Endothelial cell of umbilical vein (primary cell): Measurements from ENCODE around the gene LRRC46. TPM values are rescaled to one million over a fixed set of nuclear protein-coding genes. Genes with fewer than 3 reads are reported as not detected.

Experiments
- BruUV-seq: library from RNA; stranded (reverse); fragments of 400-500 nt; replicated peaks from 2 replicates; lab custom pipeline; 2021; lab: Mats Ljungman, UMichigan
- CTCF ChIA-PET: fragments of 300-600, 350-600 bp; sonication (Branson Sonifier 250); formaldehyde crosslinking; loops from one replicate; lab custom pipeline; 2021; ENCODE audit warnings: antibody characterized with exemption, inconsistent platforms; lab: Charles Lee
- POLR2A ChIA-PET: fragments of 300-600, 350-600 bp; sonication (Branson Sonifier 250); formaldehyde crosslinking; loops from one replicate; lab custom pipeline; 2021; ENCODE audit warnings: antibody characterized with exemption, inconsistent platforms; lab: Charles Lee
- DNase-seq: peaks from one replicate; pipeline ENCODE4 v3.0.0-alpha.2; 2011; ENCODE audit warnings: low read depth, low spot score
- FAIRE-seq: peaks from 2 replicates; lab custom pipeline; 2011; peaks lifted over from hg19 to GRCh38; lab: Jason Lieb, UNC
- H2AFZ ChIP-seq: 2 replicates; pipeline ENCODE4 v1.6.0; 2012; ENCODE audit warnings: low read depth, low read length, control low read depth, inconsistent platforms
- H3K27ac ChIP-seq: 2 replicates; pipeline ENCODE4 v1.5.1; 2011; ENCODE audit warnings: low read depth, mild to moderate bottlenecking, control low read depth, low read length, moderate library complexity; ENCODE audit not compliant: insufficient read depth
- H3K27me3 ChIP-seq, 2 experiments: 2 replicates each; pipeline versions ENCODE4 v1.6.0 to v1.6.1; 2011; ENCODE audit warnings: low read length in 2 of 2, mixed read lengths in 1 of 2; ENCODE audit not compliant: control insufficient read depth in 2 of 2, insufficient read depth in 2 of 2
- H3K36me3 ChIP-seq, 2 experiments: 2 replicates in 1 of 2; 3 replicates in 1 of 2; pipeline ENCODE4 v1.5.1; 2011; ENCODE audit warnings: low read length in 2 of 2, mild to moderate bottlenecking in 1 of 2, moderate library complexity in 1 of 2; ENCODE audit not compliant: control insufficient read depth in 2 of 2, insufficient read depth in 2 of 2; ENCODE audit errors: extremely low read depth in 1 of 2
- H3K4me1 ChIP-seq: 3 replicates; pipeline ENCODE4 v1.5.1; 2011; ENCODE audit warnings: mild to moderate bottlenecking, low read length; ENCODE audit not compliant: control insufficient read depth, insufficient read depth; ENCODE audit errors: extremely low read depth
- H3K4me2 ChIP-seq: 2 replicates; pipeline ENCODE4 v1.6.1; 2011; ENCODE audit warnings: low read length, control low read depth, mixed read lengths; ENCODE audit not compliant: insufficient read depth
- H3K4me3 ChIP-seq, 3 experiments: fragments of 200-600 bp in 1 of 3; sonication (generic), shearing (Covaris generic) in 1 of 3; replicated peaks in 1 of 3; 2 replicates each; pipeline ENCODE4 v1.5.1; 2011 to 2016; ENCODE audit warnings: control low read depth in 3 of 3, low read length in 3 of 3, mild to moderate bottlenecking in 2 of 3, inconsistent platforms in 1 of 3, low read depth in 1 of 3, moderate library complexity in 1 of 3; ENCODE audit not compliant: insufficient read depth in 1 of 3
- H3K79me2 ChIP-seq: 2 replicates; pipeline ENCODE4 v1.6.0; 2012; ENCODE audit warnings: low read length, inconsistent platforms; ENCODE audit not compliant: control insufficient read depth, insufficient read depth
- H3K9ac ChIP-seq: replicated peaks from 2 replicates; pipeline ENCODE3; 2011; ENCODE audit warnings: low read length, control low read depth; ENCODE audit not compliant: insufficient read depth; ENCODE audit errors: extremely low read depth
- H3K9me1 ChIP-seq: replicated peaks from 3 replicates; pipeline ENCODE4 v1.6.0; 2011; ENCODE audit warnings: mild to moderate bottlenecking, low read length; ENCODE audit not compliant: control insufficient read depth, insufficient read depth; ENCODE audit errors: extremely low read depth
- H3K9me3 ChIP-seq: replicated peaks from 2 replicates; pipeline ENCODE4 v1.5.1; 2012; ENCODE audit warnings: low read length, inconsistent platforms; ENCODE audit not compliant: control insufficient read depth, insufficient read depth
- H4K20me1 ChIP-seq: replicated peaks from 2 replicates; pipeline ENCODE3; 2011; ENCODE audit warnings: mild to moderate bottlenecking, low read length; ENCODE audit not compliant: control insufficient read depth, insufficient read depth; ENCODE audit errors: extremely low read depth
- CTCF ChIP-seq, 2 donors: IDR thresholded peaks; 1 replicate in 1 of 2; 2 replicates in 1 of 2; pipeline ENCODE4 v1.5.1; 2011; ENCODE audit warnings: low read length in 2 of 2, mild to moderate bottlenecking in 2 of 2, moderate library complexity in 2 of 2, control low read depth in 1 of 2, inconsistent platforms in 1 of 2, low read depth in 1 of 2; ENCODE audit not compliant: insufficient read depth in 1 of 2; ENCODE audit errors: extremely low read depth in 1 of 2
- EZH2 ChIP-seq: IDR thresholded peaks from 2 replicates; pipeline ENCODE4 v1.6.1; 2012; ENCODE audit warnings: borderline replicate concordance, low read depth, mild to moderate bottlenecking, moderate library complexity, low read length, inconsistent platforms; ENCODE audit not compliant: severe bottlenecking
- FOS ChIP-seq: IDR thresholded peaks from 2 replicates; pipeline ENCODE4 v1.6.1; 2011; ENCODE audit warnings: mild to moderate bottlenecking, low read length, moderate library complexity, borderline replicate concordance; ENCODE audit not compliant: insufficient read depth
- GATA2 ChIP-seq: IDR thresholded peaks from 2 replicates; pipeline ENCODE4 v1.7.0; 2011; ENCODE audit warnings: low read depth, mild to moderate bottlenecking, moderate library complexity, mixed read lengths, low read length; ENCODE audit not compliant: insufficient read length, insufficient read depth
- JUN ChIP-seq: IDR thresholded peaks from 2 replicates; pipeline ENCODE4 v1.6.1; 2011; ENCODE audit warnings: borderline replicate concordance, low read depth; ENCODE audit not compliant: insufficient read length, insufficient read depth
- MAX ChIP-seq: IDR thresholded peaks from 2 replicates; pipeline ENCODE4 v1.6.1; 2011; ENCODE audit not compliant: insufficient read depth, insufficient read length
- MYC ChIP-seq: IDR thresholded peaks from one replicate; pipeline ENCODE4 v1.6.1; 2011; ENCODE audit warnings: mild to moderate bottlenecking, low read depth, low read length
- POLR2A ChIP-seq: IDR thresholded peaks from 2 replicates; pipeline ENCODE4 v1.6.1; 2012; ENCODE audit warnings: low read depth, mild to moderate bottlenecking, control low read depth, low read length
- POLR2AphosphoS5 ChIP-seq: IDR thresholded peaks from 2 replicates; pipeline ENCODE4 v1.6.1; 2012; ENCODE audit warnings: low read depth, mild to moderate bottlenecking, control low read depth, low read length, moderate library complexity; ENCODE audit not compliant: insufficient read depth
- dilution Hi-C: fragments of 300-500 bp; cut with MboI; formaldehyde crosslinking; loops from one replicate; pipeline ENCODE4 v1.15.0; 2019; ENCODE audit warnings: low sequenced_read_pairs; ENCODE audit not compliant: extremely low pct_ligation_motif_present
- intact Hi-C: fragments of 100-400 bp; cut with micrococcal nuclease; formaldehyde crosslinking; loops from one replicate; pipeline ENCODE4 v1.10.0; 2022
- polyA plus RNA-seq, 4 experiments: library from polyadenylated mRNA; depleted of rRNA in 3 of 4; stranded (reverse) in 3 of 4; unstranded in 1 of 4; fragments of >200 nt; gene quantifications; 2 replicates each; pipeline versions ENCODE4 v1.2.1 to v1.2.3, GENCODE V29; 2011 to 2012; ENCODE audit warnings: missing spikeins in 1 of 4
- total RNA-seq: library from RNA; stranded (reverse); gene quantifications from 2 replicates; pipeline ENCODE4 v1.2.3, GENCODE V29; 2021

The LRRC46 gene
- total and polyA plus RNA-seq, 2 donors (not counting 3 experiments of a cell fraction or from before 2014, with no cell fraction given), result 0.36 to 0.42 TPM

- POLR2A ChIA-PET, result no interaction called here
- dilution Hi-C loops, result no loop called here
Measured at GRCh38 chr17:47872651-47873161, 41.2 kb downstream of the LRRC46 start.

More at GRCh38 chr17:47872651-47873161, 41.2 kb downstream of the LRRC46 start:
- TF ChIP-seq MYC, result no peak
- no peak for TF ChIP-seq GATA2
- TF ChIP-seq POLR2AphosphoS5, result no peak
- TF ChIP-seq EZH2, result no peak
- TF ChIP-seq JUN, result no peak
- TF ChIP-seq FOS, result no peak
- no peak for TF ChIP-seq POLR2A
- TF ChIP-seq MAX, result no peak
- no peak for TF ChIP-seq CTCF (IDR thresholded peaks at IDR 0.05; ENCODE audit: extremely low read depth in 1 of 2, insufficient read depth in 1 of 2, low read depth in 1 of 2, low read length in 2 of 2)
- H3K9me3 ChIP-seq, result no peaks in the 10 kb centered on the region
- intact Hi-C loops, result no loop called here
- BruUV-seq, result no TSS peak
- H3K4me2 ChIP-seq, result no peak overlapping the region
- peaks cover 47 to 60% of the 10 kb centered on the region in 2 experiments for H3K27me3 ChIP-seq
- H3K4me3 ChIP-seq, result no peak overlapping the region
- H4K20me1 ChIP-seq, result no peaks in the 10 kb centered on the region
- DNase-seq (no peak), FAIRE-seq (no peak)
- H2AFZ ChIP-seq, result no peak overlapping the region
- H3K36me3 ChIP-seq, result no peaks in the 10 kb centered on the region
- H3K9ac ChIP-seq, result no peak overlapping the region
- no peaks in the 10 kb centered on the region for H3K4me1 ChIP-seq
- CTCF ChIA-PET, result interaction anchor here (0.9 to 1.5 kb wide), 3 partner anchors 17 to 30 kb away, joined by 3 to 4 read pairs (median 4); partner anchors contain the start of gene SP6
- no peaks in the 10 kb centered on the region for H3K9me1 ChIP-seq
- H3K27ac ChIP-seq, result no peak overlapping the region
- no peaks in the 10 kb centered on the region for H3K79me2 ChIP-seq
